Psoas muscle (tissue), 8 donors: ENCODE results near the gene GIMAP4. TPM values are rescaled to one million over a fixed set of nuclear protein-coding genes. Genes with fewer than 3 reads are reported as not detected.
A peak's percentile ranks its signal among the peaks of the same experiment; 100 is the strongest.
"Not testable (repeated sequence)": the region's sequence is repeated elsewhere in the genome, so short reads cannot be mapped to it uniquely, and the experiment has no call there.

Experiments used
- ATAC-seq, 4 donors: fragments of 200-7000 bp; cut with Tn5 transposase; one replicate each; pipeline ENCODE4 v1.9.1; 2020; ENCODE audit warnings: moderate library complexity in 3 of 4, mild to moderate bottlenecking in 2 of 4
- DNase-seq, 2 donors: peaks; one replicate each; pipeline ENCODE4 v3.0.0-alpha.2; 2020
- H3K27ac ChIP-seq: fragments of 200-600 bp; one replicate; pipeline ENCODE4 v1.8.0; 2022
- H3K27me3 ChIP-seq, 3 donors: fragments of 200-600 bp in 1 of 3; one replicate each; pipeline versions ENCODE4 v1.6.1 to v1.8.0; 2013 to 2022; ENCODE audit warnings: low read length in 2 of 3, mild to moderate bottlenecking in 2 of 3, moderate library complexity in 1 of 3; ENCODE audit not compliant: insufficient read depth in 3 of 3
- H3K36me3 ChIP-seq, 2 donors: fragments of 200-600 bp in 1 of 2; one replicate each; pipeline versions ENCODE4 v1.6.1 to v1.8.0; 2013 to 2022; ENCODE audit warnings: low read depth in 1 of 2, mild to moderate bottlenecking in 1 of 2, moderate library complexity in 1 of 2; ENCODE audit not compliant: insufficient read depth in 1 of 2
- H3K4me1 ChIP-seq: fragments of 200-600 bp; one replicate; pipeline ENCODE4 v1.8.0; 2022
- H3K4me3 ChIP-seq: fragments of 200-600 bp; one replicate; pipeline ENCODE4 v1.8.0; 2022; ENCODE audit warnings: mild to moderate bottlenecking
- H3K9me3 ChIP-seq: fragments of 200-600 bp; one replicate; pipeline ENCODE4 v1.8.0; 2022
- WGBS, 3 donors: extraction: QIAGEN DNeasy Blood & Tissue Kit; methylation state at CpG; one replicate each; pipeline versions ENCODE4 v1.1.6 to v1.1.7; 2013; 5-methylcytosine and 5-hydroxymethylcytosine counted together
- intact Hi-C, 2 donors: fragments of 100-400 bp; cut with DNase I; formaldehyde crosslinking; loops; one replicate each; pipeline versions ENCODE4 v1.11.0 to v1.14.2; 2022
- long read RNA-seq, 2 donors: library from polyadenylated mRNA; unstranded; transcript quantifications; one replicate each; pipeline ENCODE4 v2.0.0, GENCODE V29; 2021
- polyA plus RNA-seq, 3 donors: library from polyadenylated mRNA; stranded (reverse); fragments of 200-250 nt; gene quantifications; one replicate each; pipeline ENCODE4 v1.2.3, GENCODE V29; 2013
- total RNA-seq, 4 donors: library from RNA; stranded (reverse); fragmentation: NEBNext Ultra II Directional in 2 of 4; extraction: Animal tissue kit (Norgen Biotek cat#: 25700) in 2 of 4; gene quantifications; one replicate each; pipeline versions ENCODE4 v1.2.1 to v1.2.4, GENCODE V29; 2021 to 2023
- TF ChIP-seq, protein P1 (sequence below): fragments of 200-600 bp; IDR thresholded peaks from one replicate; pipeline ENCODE4 v1.8.0; 2022; ENCODE audit warnings: antibody characterized with exemption
- donor health status: healthy with polysubstance abuse.
- donor health status: DM: no; HTN: no; CAD: no; lungs with moderate emphysema.
- donor health status: Bipolar disorder and iron deficiency.
- donor health status: healthy.
- donor health status: DM: yes; HTN: yes; CAD: no.
- donor health status: DM: no; HTN: no; CAD: no.
- donor health status: DM: no; HTN: no; CAD: no.
- donor health status: DM: yes; HTN: yes; CAD: no.

Gene GIMAP4
- 10 to 100 TPM; 14.2 to 36.4 (median 15.1) TPM for total RNA-seq
- polyA plus RNA-seq, result 10 to 100 TPM; 13.6 to 21.7 (median 15.0) TPM
- long read RNA-seq, donor 1, partial matches to known transcripts, result 0 of 5 reads
- long read RNA-seq, donor 1, other reads (novel, unspliced or antisense), result 0 of 5 reads
- long read RNA-seq, donor 2, transcript GIMAP4-201 (3 exons, 2,060 nt), result major isoform, 11 of 14 reads
- long read RNA-seq, donor 2, partial matches to known transcripts, result 1 of 14 reads
- long read RNA-seq, donor 2, other reads (novel, unspliced or antisense), result 1 of 14 reads

DNA sequence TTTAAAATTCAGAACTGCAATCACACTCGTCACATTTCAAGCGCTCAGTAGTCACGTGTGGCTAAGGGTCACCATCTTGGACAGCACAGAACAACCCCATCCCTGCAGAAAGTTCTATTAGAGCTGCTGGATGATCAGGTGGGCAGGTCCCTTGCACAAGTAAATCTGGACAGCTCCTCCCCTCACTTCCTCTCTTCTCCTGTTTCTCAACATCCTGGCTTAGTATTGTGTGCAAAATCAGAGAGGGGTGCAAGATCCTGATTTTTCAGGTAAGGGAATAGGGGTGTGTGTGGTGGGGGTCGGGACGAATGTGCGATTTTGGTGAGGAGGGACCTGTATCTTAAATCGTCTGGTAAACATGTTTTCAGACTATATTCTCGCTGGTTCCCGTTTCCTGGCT is at the start of gene GIMAP4:
Gene GIMAP4, plus strand, starts transcription at position 222 of the 400 bp plus-strand sequence. CDS start 2,512 bp downstream, outside the sequence.
- H3K4me1 ChIP-seq, result no peaks in the 10 kb centered on the region
- 57 to 59% (median 58%) methylated on average over 9 of the region's 9 CpGs for WGBS, 3 donors
- TF ChIP-seq, protein P1, sequence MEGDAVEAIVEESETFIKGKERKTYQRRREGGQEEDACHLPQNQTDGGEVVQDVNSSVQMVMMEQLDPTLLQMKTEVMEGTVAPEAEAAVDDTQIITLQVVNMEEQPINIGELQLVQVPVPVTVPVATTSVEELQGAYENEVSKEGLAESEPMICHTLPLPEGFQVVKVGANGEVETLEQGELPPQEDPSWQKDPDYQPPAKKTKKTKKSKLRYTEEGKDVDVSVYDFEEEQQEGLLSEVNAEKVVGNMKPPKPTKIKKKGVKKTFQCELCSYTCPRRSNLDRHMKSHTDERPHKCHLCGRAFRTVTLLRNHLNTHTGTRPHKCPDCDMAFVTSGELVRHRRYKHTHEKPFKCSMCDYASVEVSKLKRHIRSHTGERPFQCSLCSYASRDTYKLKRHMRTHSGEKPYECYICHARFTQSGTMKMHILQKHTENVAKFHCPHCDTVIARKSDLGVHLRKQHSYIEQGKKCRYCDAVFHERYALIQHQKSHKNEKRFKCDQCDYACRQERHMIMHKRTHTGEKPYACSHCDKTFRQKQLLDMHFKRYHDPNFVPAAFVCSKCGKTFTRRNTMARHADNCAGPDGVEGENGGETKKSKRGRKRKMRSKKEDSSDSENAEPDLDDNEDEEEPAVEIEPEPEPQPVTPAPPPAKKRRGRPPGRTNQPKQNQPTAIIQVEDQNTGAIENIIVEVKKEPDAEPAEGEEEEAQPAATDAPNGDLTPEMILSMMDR, result no peak

DNA sequence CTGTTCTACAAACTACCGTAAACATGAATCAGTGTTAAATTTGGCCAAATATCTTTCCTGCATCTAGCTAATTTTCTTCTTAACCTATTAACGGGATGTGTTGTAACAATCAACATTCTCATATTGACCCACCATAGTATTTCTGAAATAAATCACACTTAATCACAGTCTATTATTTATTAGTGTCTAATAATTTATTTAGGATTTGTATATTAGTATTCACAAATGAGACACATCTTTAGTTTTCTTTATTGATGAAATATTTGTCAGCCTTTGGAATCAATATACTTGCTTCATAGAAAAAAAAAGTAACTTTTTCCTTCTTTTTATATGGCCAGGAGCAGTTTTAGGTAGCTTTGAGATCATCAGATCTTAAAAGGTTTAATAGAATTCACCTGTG is 47.9 kb upstream of the GIMAP4 start:
- WGBS, 3 donors, result 46 to 68% (median 55%) methylated on average over 2 of the region's 2 CpGs
- no peak for ATAC-seq
- no peaks in the 10 kb centered on the region for H3K27me3 ChIP-seq
- H3K4me1 ChIP-seq, result no peaks in the 10 kb centered on the region
- H3K9me3 ChIP-seq, result no peaks in the 10 kb centered on the region
- intact Hi-C loops, result loop anchor here in 1 of 2 donors (5.0 kb wide), 1 partner anchor 108 kb away; no protein-coding TSS in a partner anchor
- TF ChIP-seq, protein P1, result no peak
- H3K27ac ChIP-seq, result peak overlapping the region; percentile 31
- peak overlapping the region; percentile 61 for H3K4me3 ChIP-seq
- H3K36me3 ChIP-seq, result no peaks in the 10 kb centered on the region
- no peak for DNase-seq

More for the DNA sequence above, at the start of gene GIMAP4:
- Histone ChIP-seq H3K9me3 (no peaks in the 10 kb centered on the region), H3K4me3 (peak within 1 kb of the TSS; percentile 66), H3K27ac (peak within 1 kb of the TSS; percentile 72), H3K27me3 (no peaks in the 10 kb centered on the region), H3K36me3 (no peaks in the 10 kb centered on the region)
- ATAC-seq, result peak in 1 of 4 donors; percentile 47
- no peak for DNase-seq
- intact Hi-C loops, result loop anchor here in 1 of 2 donors (10.0 kb wide), 1 partner anchor 92 kb away; no protein-coding TSS in a partner anchor

DNA sequence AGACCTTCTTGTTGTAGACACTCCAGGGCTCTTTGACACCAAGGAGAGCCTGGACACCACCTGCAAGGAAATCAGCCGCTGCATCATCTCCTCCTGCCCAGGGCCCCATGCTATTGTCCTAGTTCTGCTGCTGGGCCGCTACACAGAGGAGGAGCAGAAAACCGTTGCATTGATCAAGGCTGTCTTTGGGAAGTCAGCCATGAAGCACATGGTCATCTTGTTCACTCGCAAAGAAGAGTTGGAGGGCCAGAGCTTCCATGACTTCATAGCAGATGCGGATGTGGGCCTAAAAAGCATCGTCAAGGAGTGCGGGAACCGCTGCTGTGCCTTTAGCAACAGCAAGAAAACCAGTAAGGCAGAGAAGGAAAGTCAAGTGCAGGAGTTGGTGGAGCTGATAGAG is 47.0 kb upstream of the GIMAP4 start:
- ATAC-seq (no peak), DNase-seq (no peak)
- intact Hi-C loops, result no loop called here
- H3K4me1 ChIP-seq, result no peaks in the 10 kb centered on the region
- H3K27me3 ChIP-seq, result no peaks in the 10 kb centered on the region
- H3K36me3 ChIP-seq, result no peaks in the 10 kb centered on the region
- 72 to 83% (median 74%) methylated on average over 8 of the region's 8 CpGs for WGBS, 3 donors
- H3K4me3 ChIP-seq, result peak overlapping the region; percentile 61
- peak overlapping the region; percentile 31 for H3K27ac ChIP-seq
- no peaks in the 10 kb centered on the region for H3K9me3 ChIP-seq
- TF ChIP-seq, protein P1, result no peak

DNA sequence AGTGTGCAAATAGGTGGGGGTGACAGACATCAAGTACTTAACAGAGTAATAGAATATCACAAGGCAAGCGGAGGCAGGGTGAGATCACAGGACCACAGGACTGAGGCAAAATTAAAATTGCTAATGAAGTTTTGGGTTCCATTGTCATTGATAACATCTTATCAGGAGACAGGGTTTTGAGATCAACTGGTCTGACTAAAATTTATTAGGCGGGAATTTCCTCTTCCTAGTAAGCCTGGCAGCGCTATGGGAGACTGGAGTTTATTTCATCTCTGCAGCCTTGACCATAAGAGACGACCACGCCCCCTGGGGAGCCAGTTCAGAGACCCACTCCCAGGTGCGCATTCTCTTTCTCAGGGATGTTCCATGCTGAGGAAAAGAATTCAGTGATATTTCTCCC is 44.3 kb upstream of the GIMAP4 start:
- H3K27ac ChIP-seq, H3K9me3 ChIP-seq, H3K4me3 ChIP-seq, H3K27me3 ChIP-seq, intact Hi-C loops, DNase-seq, ATAC-seq, H3K36me3 ChIP-seq, H3K4me1 ChIP-seq: not testable (repeated sequence)
- WGBS, 3 donors, result 46 to 58% (median 49%) methylated on average over 6 of the region's 6 CpGs

DNA sequence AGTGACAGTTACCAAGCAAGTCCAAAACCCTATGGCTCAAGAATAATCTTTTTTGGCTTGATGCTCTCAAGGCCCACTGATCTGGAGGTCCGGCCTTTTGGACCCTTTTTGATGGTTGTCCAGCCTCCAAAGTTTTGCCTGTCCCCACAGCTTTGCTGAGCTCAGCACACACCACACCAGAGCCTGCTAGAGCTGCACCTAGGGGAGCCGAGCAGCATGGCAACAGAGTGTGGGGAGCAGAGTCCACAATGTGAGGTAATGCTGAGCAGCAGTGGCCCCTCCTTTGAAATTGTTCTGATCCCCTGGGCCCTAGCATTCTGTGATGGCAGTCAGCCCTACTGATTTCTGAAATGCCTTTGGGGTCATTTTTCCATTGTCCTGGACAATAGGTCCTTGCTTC is 43.2 kb upstream of the GIMAP4 start:
- H3K27ac ChIP-seq, result no peak overlapping the region
- no peak overlapping the region for H3K4me3 ChIP-seq
- peaks cover 12% of the 10 kb centered on the region for H3K9me3 ChIP-seq
- DNase-seq, result no peak
- H3K4me1 ChIP-seq, result no peaks in the 10 kb centered on the region
- no peaks in the 10 kb centered on the region for H3K36me3 ChIP-seq
- H3K27me3 ChIP-seq, result no peaks in the 10 kb centered on the region
- 22 to 66% (median 34%) methylated on average over 2 of the region's 2 CpGs for WGBS, 3 donors
- no peak for ATAC-seq
- TF ChIP-seq, protein P1, result no peak
- intact Hi-C loops, result no loop called here
